Vagina (tissue), 2 donors: ENCODE measurements around the gene AKAP13. TPM values are rescaled to one million over a fixed set of nuclear protein-coding genes. Genes with fewer than 3 reads are reported as not detected.

Source experiments
- DNase-seq, 2 donors: peaks; one replicate each; pipeline ENCODE4 v3.0.0-alpha.2; 2017; ENCODE audit errors: extremely low spot score in 2 of 2
- H3K27ac ChIP-seq: fragments of 200-600 bp; sonication (generic); one replicate; pipeline ENCODE4 v1.5.1; 2019
- H3K27me3 ChIP-seq: fragments of 200-600 bp; sonication (generic); one replicate; pipeline ENCODE4 v1.5.1; 2019
- H3K36me3 ChIP-seq, 2 donors: fragments of 200-600 bp; sonication (generic); one replicate each; pipeline ENCODE4 v1.5.1; 2017 to 2019
- H3K4me1 ChIP-seq: fragments of 200-600 bp; sonication (generic); one replicate; pipeline ENCODE4 v1.5.1; 2019
- H3K4me3 ChIP-seq, 2 donors: fragments of 200-600 bp; sonication (generic); 1 replicate in 1 of 2; 2 replicates in 1 of 2; pipeline ENCODE4 v1.5.1; 2016 to 2019
- H3K9me3 ChIP-seq: fragments of 200-600 bp; sonication (generic); one replicate; pipeline ENCODE4 v1.5.1; 2019
- POLR2A ChIP-seq, 2 donors: fragments of 450-650 bp; IDR thresholded peaks; one replicate each; pipeline ENCODE4 v1.6.1; 2017; ENCODE audit warnings: antibody characterized with exemption in 2 of 2, mild to moderate bottlenecking in 2 of 2, moderate library complexity in 2 of 2
- POLR2AphosphoS5 ChIP-seq, 2 donors: sonication (generic); formaldehyde crosslinking; IDR thresholded peaks; one replicate each; pipeline ENCODE4 v1.9.0; 2017; ENCODE audit warnings: antibody characterized with exemption in 2 of 2, mild to moderate bottlenecking in 2 of 2, low read depth in 1 of 2; ENCODE audit not compliant: insufficient read depth in 1 of 2
- intact Hi-C: fragments of 100-400 bp; cut with DNase I; formaldehyde crosslinking; loops from one replicate; pipeline ENCODE4 v1.15.1; 2023
- total RNA-seq: library from RNA; depleted of rRNA; stranded (reverse); fragments of >200 nt; gene quantifications from one replicate; pipeline ENCODE4 v1.2.3, GENCODE V29; 2016
- TF ChIP-seq, protein P1 (sequence below), 3 experiments: fragments of 450-650 bp in 2 of 3; fragments of 200-600 bp in 1 of 3; sonication (generic) in 1 of 3; IDR thresholded peaks; one replicate each; pipeline ENCODE4 v1.5.1; 2017 to 2019; ENCODE audit warnings: antibody characterized with exemption in 3 of 3, mild to moderate bottlenecking in 2 of 3, moderate library complexity in 2 of 3

AKAP13 gene
- total RNA-seq, 1 donor from 2014 or later = 177 TPM

DNA sequence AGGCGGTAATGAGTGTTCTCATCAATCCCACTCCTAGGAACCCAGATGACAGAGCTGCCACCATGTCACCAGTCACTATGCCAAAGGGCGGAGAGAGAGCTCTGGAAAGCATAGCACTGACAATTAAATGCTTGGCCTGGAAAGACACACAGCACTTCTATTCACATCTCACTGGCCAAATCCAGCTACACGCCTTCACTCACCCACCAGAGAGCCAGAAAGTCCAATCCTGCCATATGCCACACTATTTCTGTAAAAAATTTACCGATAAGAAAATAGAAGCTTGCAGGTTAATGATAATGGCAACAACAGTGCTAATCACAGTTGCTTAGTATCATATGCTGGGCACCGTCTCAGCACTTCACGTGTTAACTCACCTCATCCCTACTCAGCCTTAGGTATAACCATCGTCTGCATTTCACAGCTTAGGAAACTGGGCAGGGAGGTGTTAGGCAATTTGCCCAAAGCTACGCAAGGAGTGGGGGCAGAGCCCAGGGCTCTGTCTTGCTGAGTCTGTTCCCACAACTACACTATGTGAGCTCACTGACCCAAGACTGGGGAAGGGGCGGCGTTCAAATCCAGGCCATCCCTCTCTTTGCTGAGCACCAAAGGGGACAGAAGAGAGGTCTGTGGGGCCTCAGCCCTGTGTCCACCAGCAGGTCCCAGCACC is 397.8 kb downstream of the AKAP13 start:
- Histone ChIP-seq H3K27me3 (no peaks in the 10 kb centered on the region), H3K4me3 (no peak overlapping the region), H3K4me1 (peaks cover 14% of the 10 kb centered on the region), H3K36me3 (no peaks in the 10 kb centered on the region), H3K9me3 (no peaks in the 10 kb centered on the region), H3K27ac (no peak overlapping the region)
- DNase-seq = no peak
- intact Hi-C loops = no loop called here
- no peak for TF ChIP-seq POLR2AphosphoS5 (IDR thresholded peaks at IDR 0.05; ENCODE audit: insufficient read depth in 1 of 2, low read depth in 1 of 2)
- TF ChIP-seq POLR2A (IDR thresholded peaks at IDR 0.05) = no peak
- TF ChIP-seq, protein P1, sequence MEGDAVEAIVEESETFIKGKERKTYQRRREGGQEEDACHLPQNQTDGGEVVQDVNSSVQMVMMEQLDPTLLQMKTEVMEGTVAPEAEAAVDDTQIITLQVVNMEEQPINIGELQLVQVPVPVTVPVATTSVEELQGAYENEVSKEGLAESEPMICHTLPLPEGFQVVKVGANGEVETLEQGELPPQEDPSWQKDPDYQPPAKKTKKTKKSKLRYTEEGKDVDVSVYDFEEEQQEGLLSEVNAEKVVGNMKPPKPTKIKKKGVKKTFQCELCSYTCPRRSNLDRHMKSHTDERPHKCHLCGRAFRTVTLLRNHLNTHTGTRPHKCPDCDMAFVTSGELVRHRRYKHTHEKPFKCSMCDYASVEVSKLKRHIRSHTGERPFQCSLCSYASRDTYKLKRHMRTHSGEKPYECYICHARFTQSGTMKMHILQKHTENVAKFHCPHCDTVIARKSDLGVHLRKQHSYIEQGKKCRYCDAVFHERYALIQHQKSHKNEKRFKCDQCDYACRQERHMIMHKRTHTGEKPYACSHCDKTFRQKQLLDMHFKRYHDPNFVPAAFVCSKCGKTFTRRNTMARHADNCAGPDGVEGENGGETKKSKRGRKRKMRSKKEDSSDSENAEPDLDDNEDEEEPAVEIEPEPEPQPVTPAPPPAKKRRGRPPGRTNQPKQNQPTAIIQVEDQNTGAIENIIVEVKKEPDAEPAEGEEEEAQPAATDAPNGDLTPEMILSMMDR (IDR thresholded peaks at IDR 0.05) = no peak

DNA sequence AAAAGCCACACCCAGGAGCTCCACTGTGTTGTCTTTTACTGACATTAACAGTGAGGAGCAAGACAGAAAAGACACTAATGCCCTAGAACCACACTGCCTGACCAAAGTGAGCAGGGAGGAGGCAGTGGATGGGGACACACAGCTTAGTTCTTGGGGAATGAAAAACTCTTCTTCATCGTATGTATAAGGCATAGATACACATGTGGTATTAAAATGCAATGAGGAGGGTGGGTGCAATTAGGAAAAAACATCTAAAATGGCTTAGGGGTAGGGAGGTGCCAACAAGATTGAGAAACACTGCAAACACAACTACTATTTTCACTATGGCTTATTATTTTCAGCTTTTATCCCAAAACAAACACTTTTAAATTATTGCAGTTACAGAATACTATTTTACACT is 398.8 kb downstream of the AKAP13 start:
- H3K27ac ChIP-seq = no peak overlapping the region
- DNase-seq = no peak
- H3K27me3 ChIP-seq = no peaks in the 10 kb centered on the region
- no peaks in the 10 kb centered on the region for H3K36me3 ChIP-seq
- intact Hi-C loops = no loop called here
- TF ChIP-seq, protein P1 (IDR thresholded peaks at IDR 0.05) = no peak
- TF ChIP-seq POLR2A (IDR thresholded peaks at IDR 0.05) (no peak), POLR2AphosphoS5 (IDR thresholded peaks at IDR 0.05; ENCODE audit: insufficient read depth in 1 of 2, low read depth in 1 of 2) (no peak)
- peaks cover 14% of the 10 kb centered on the region for H3K4me1 ChIP-seq
- H3K4me3 ChIP-seq = no peak overlapping the region
- no peaks in the 10 kb centered on the region for H3K9me3 ChIP-seq

DNA sequence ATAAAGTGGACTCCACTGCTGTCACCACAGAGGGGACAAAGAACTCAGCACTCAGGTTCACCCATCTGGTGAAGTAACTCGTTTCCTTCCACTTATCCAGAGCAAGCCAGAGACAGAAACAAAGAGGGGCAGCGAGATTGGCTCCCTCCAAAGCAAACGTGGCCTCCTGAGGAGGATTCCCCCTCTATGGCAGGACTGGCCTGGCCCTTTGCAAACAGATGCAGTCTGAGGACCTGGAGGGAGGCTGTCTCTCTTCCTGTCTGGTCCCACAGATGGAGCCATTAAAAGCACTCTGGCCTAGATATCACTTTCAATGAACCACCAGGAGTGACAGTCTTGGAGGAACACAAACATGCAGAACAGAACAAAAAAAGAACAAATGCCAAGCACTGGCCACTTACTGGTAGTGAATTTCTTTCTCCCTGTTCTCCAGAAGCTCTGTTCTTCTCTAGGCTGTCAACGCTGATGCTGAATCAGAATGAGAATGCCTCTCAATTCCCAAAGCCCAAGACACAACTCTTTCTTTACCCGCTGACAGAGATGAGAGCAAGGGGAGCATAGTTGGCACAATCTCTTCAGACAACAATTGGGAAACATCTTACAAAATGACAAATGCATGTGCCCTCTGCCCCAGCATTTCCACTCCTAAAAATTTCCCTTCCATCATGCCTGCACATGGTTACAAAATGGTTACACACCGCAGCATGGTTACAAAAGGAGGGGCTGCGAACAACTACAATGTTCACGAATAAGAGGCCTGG is 400.0 kb downstream of the AKAP13 start:
- H3K4me3 ChIP-seq = no peak overlapping the region
- peaks cover 19% of the 10 kb centered on the region for H3K4me1 ChIP-seq
- no peaks in the 10 kb centered on the region for H3K27me3 ChIP-seq
- no peaks in the 10 kb centered on the region for H3K36me3 ChIP-seq
- intact Hi-C loops = no loop called here
- DNase-seq = no peak
- H3K27ac ChIP-seq = no peak overlapping the region
- TF ChIP-seq, protein P1 (IDR thresholded peaks at IDR 0.05) = no peak
- no peak for TF ChIP-seq POLR2A (IDR thresholded peaks at IDR 0.05)
- TF ChIP-seq POLR2AphosphoS5 (IDR thresholded peaks at IDR 0.05; ENCODE audit: insufficient read depth in 1 of 2, low read depth in 1 of 2) = no peak
- H3K9me3 ChIP-seq = no peaks in the 10 kb centered on the region

DNA sequence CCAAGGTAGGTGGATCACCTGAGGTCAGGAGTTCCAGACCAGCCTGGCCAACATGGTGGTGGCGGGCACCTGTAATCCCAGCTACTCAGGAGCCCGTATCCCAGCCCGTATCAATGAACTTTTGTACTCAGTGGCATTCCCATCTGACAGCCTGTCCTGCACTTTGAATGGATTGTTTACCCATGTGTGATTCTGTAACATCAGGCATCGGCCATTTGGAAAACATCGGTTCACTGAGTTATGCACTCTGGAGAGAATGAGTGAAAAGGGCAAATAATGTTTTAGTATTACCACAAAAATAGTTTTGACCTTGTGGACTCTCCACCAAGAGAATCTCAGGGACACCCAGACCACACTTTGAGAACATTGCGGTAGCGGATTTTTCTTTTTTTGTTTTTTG is 400.7 kb downstream of the AKAP13 start:
- intact Hi-C loops = no loop called here
- no peaks in the 10 kb centered on the region for H3K27me3 ChIP-seq
- peaks cover 21% of the 10 kb centered on the region for H3K4me1 ChIP-seq
- no peak overlapping the region for H3K27ac ChIP-seq
- no peaks in the 10 kb centered on the region for H3K9me3 ChIP-seq
- TF ChIP-seq POLR2A (IDR thresholded peaks at IDR 0.05) (no peak), POLR2AphosphoS5 (IDR thresholded peaks at IDR 0.05; ENCODE audit: insufficient read depth in 1 of 2, low read depth in 1 of 2) (no peak)
- TF ChIP-seq, protein P1 (IDR thresholded peaks at IDR 0.05) = no peak
- no peaks in the 10 kb centered on the region for H3K36me3 ChIP-seq
- DNase-seq = no peak
- H3K4me3 ChIP-seq = no peak overlapping the region

DNA sequence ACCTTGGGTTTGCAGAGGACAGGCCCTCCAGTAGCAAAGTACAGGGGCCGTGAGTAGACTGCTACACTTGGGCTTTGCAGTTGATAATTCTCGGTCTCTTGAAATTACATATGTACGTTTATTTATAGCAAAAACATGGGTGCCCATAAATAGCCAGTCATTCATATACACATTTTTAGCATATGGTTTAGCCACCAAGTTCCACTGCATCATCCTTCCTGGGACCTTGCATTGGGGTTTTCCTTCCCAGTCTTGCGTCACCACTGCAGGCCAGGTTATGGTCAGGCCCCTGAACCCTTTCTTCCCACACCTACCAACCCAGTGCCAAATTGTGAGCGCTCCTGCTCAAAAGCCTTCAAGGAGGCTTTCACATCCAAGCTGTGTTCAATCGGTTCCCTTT is 401.7 kb downstream of the AKAP13 start:
- no peak overlapping the region for H3K27ac ChIP-seq
- intact Hi-C loops = no loop called here
- H3K27me3 ChIP-seq = no peaks in the 10 kb centered on the region
- TF ChIP-seq POLR2AphosphoS5 (IDR thresholded peaks at IDR 0.05; ENCODE audit: insufficient read depth in 1 of 2, low read depth in 1 of 2) (no peak), POLR2A (IDR thresholded peaks at IDR 0.05) (no peak)
- TF ChIP-seq, protein P1 (IDR thresholded peaks at IDR 0.05) = no peak
- no peak overlapping the region for H3K4me3 ChIP-seq
- peaks cover 30% of the 10 kb centered on the region for H3K4me1 ChIP-seq
- no peaks in the 10 kb centered on the region for H3K36me3 ChIP-seq
- no peaks in the 10 kb centered on the region for H3K9me3 ChIP-seq
- DNase-seq = no peak
